WTC11 (cell line): ENCODE results near the gene L1CAM.

Experiments
- CBFB ChIP-seq: sonication (generic); formaldehyde crosslinking; IDR thresholded peaks from 2 replicates; pipeline ENCODE4 v1.8.1; 2022; ENCODE audit warnings: mild to moderate bottlenecking, low read depth, missing genetic modification reagents
- CREB1 ChIP-seq: sonication (generic); formaldehyde crosslinking; IDR thresholded peaks from 2 replicates; pipeline ENCODE4 v1.8.0; 2023; ENCODE audit warnings: mild to moderate bottlenecking, missing genetic modification reagents
- CTCF ChIP-seq: fragments of 200-600 bp; IDR thresholded peaks from 2 replicates; pipeline ENCODE4 v1.8.0; 2022; ENCODE audit warnings: antibody characterized with exemption
- HMGXB4 ChIP-seq: sonication (generic); formaldehyde crosslinking; IDR thresholded peaks from 2 replicates; pipeline ENCODE4 v1.8.1; 2023; ENCODE audit warnings: mild to moderate bottlenecking, moderate library complexity, missing genetic modification reagents
- NFYB ChIP-seq: sonication (generic); formaldehyde crosslinking; conservative IDR thresholded peaks from 2 replicates; pipeline ENCODE4 v1.8.0; 2022; ENCODE audit warnings: low read depth, missing genetic modification reagents
- NR2C2 ChIP-seq: sonication (generic); formaldehyde crosslinking; IDR thresholded peaks from 2 replicates; pipeline ENCODE4 v1.8.0; 2022; ENCODE audit warnings: mild to moderate bottlenecking, missing genetic modification reagents
- PRDM15 ChIP-seq: sonication (generic); formaldehyde crosslinking; IDR thresholded peaks from 2 replicates; pipeline ENCODE4 v1.8.0; 2022; ENCODE audit warnings: missing genetic modification reagents
- SP1 ChIP-seq: sonication (generic); formaldehyde crosslinking; conservative IDR thresholded peaks from 2 replicates; pipeline ENCODE4 v1.8.1; 2022; ENCODE audit warnings: missing genetic modification reagents
- TEAD1 ChIP-seq: sonication (generic); formaldehyde crosslinking; IDR thresholded peaks from 2 replicates; pipeline ENCODE4 v1.8.0; 2022; ENCODE audit warnings: mild to moderate bottlenecking, missing genetic modification reagents
- ZNF317 ChIP-seq: sonication (generic); formaldehyde crosslinking; IDR thresholded peaks from 2 replicates; pipeline ENCODE4 v1.8.1; 2023; ENCODE audit warnings: low read depth, mild to moderate bottlenecking, moderate library complexity, missing genetic modification reagents, borderline replicate concordance
- TF ChIP-seq, protein P1 (sequence below): sonication (generic); formaldehyde crosslinking; IDR thresholded peaks from 2 replicates; pipeline ENCODE4 v1.8.1; 2023; ENCODE audit warnings: mild to moderate bottlenecking, missing genetic modification reagents
- TF ChIP-seq, protein P2 (sequence below): sonication (generic); formaldehyde crosslinking; IDR thresholded peaks from 2 replicates; pipeline ENCODE4 v1.8.1; 2022; ENCODE audit warnings: low read depth, mild to moderate bottlenecking, moderate library complexity, missing genetic modification reagents, borderline replicate concordance

DNA sequence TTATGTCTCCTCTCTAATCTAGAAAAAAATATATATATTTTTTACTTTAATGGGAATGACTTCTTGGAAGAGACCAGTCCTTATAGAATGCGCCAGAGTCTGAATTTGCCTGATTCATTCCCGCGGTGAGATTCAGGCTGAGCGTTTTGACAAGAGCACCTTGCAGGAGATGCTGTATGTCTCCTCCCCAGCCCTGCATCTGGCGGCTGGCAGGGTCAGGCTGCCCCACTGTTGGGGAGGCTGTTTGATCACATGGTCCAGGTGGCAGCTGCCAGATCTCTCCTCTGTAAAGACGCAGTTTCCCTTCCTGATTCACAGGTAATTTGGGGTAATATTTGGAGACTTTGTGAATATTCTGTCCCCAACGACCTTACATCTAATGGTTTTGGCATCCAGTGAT is 65.4 kb downstream of the L1CAM start:
- TF ChIP-seq, protein P1, sequence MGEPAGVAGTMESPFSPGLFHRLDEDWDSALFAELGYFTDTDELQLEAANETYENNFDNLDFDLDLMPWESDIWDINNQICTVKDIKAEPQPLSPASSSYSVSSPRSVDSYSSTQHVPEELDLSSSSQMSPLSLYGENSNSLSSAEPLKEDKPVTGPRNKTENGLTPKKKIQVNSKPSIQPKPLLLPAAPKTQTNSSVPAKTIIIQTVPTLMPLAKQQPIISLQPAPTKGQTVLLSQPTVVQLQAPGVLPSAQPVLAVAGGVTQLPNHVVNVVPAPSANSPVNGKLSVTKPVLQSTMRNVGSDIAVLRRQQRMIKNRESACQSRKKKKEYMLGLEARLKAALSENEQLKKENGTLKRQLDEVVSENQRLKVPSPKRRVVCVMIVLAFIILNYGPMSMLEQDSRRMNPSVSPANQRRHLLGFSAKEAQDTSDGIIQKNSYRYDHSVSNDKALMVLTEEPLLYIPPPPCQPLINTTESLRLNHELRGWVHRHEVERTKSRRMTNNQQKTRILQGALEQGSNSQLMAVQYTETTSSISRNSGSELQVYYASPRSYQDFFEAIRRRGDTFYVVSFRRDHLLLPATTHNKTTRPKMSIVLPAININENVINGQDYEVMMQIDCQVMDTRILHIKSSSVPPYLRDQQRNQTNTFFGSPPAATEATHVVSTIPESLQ (CRISPR knock-in tag): no peak
- no peak for TF ChIP-seq CBFB
- no peak for TF ChIP-seq HMGXB4
- TF ChIP-seq, protein P2, sequence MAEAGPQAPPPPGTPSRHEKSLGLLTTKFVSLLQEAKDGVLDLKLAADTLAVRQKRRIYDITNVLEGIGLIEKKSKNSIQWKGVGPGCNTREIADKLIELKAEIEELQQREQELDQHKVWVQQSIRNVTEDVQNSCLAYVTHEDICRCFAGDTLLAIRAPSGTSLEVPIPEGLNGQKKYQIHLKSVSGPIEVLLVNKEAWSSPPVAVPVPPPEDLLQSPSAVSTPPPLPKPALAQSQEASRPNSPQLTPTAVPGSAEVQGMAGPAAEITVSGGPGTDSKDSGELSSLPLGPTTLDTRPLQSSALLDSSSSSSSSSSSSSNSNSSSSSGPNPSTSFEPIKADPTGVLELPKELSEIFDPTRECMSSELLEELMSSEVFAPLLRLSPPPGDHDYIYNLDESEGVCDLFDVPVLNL (CRISPR knock-in tag): no peak
- no peak for TF ChIP-seq ZNF317 (CRISPR knock-in tag)
- TF ChIP-seq NFYB: no peak
- TF ChIP-seq CTCF: no peak
- TF ChIP-seq PRDM15 (CRISPR knock-in tag): no peak
- TF ChIP-seq SP1: no peak
- no peak for TF ChIP-seq CREB1 (CRISPR knock-in tag)
- no peak for TF ChIP-seq TEAD1 (CRISPR knock-in tag)
- TF ChIP-seq NR2C2 (CRISPR knock-in tag): no peak
